Spleen (tissue), 11 donors: Measurements from ENCODE around the gene DSCAML1. TPM values are rescaled to one million over a fixed set of nuclear protein-coding genes. Genes with fewer than 3 reads are reported as not detected.

ENCODE experiments used
- DNase-seq: peaks from one replicate; pipeline ENCODE4 v3.0.0-alpha.2; 2020
- H3K27ac ChIP-seq, 8 donors: fragments of 200-600 bp; sonication (generic) in 7 of 8; 1 replicate in 4 of 8; 2 replicates in 4 of 8; pipeline versions ENCODE4 v1.5.0 to v1.8.0; 2016 to 2021; ENCODE audit warnings: inconsistent platforms in 4 of 8, mild to moderate bottlenecking in 4 of 8, moderate library complexity in 1 of 8
- H3K27me3 ChIP-seq, 7 donors: fragments of 200-600 bp; sonication (generic) in 6 of 7; replicated peaks in 1 of 7; 1 replicate in 4 of 7; 2 replicates in 3 of 7; pipeline versions ENCODE4 v1.5.0 to v1.8.0; 2016 to 2021; ENCODE audit warnings: inconsistent platforms in 3 of 7, mild to moderate bottlenecking in 1 of 7
- H3K36me3 ChIP-seq, 6 donors: fragments of 200-600 bp; sonication (generic) in 5 of 6; 1 replicate in 4 of 6; 2 replicates in 2 of 6; pipeline versions ENCODE4 v1.5.0 to v1.8.0; 2016 to 2021; ENCODE audit warnings: inconsistent platforms in 2 of 6
- H3K4me1 ChIP-seq, 6 donors: fragments of 200-600 bp; sonication (generic) in 5 of 6; 1 replicate in 3 of 6; 2 replicates in 3 of 6; pipeline versions ENCODE4 v1.5.0 to v1.8.0; 2016 to 2021; ENCODE audit warnings: inconsistent platforms in 3 of 6
- H3K4me3 ChIP-seq, 8 donors: fragments of 200-600 bp; sonication (generic) in 7 of 8; 1 replicate in 4 of 8; 2 replicates in 4 of 8; pipeline versions ENCODE4 v1.5.0 to v1.8.0; 2016 to 2021; ENCODE audit warnings: inconsistent platforms in 4 of 8, mild to moderate bottlenecking in 4 of 8, moderate library complexity in 2 of 8
- H3K9me3 ChIP-seq, 8 donors: fragments of 200-600 bp; sonication (generic) in 7 of 8; 1 replicate in 4 of 8; 2 replicates in 4 of 8; pipeline versions ENCODE4 v1.5.0 to v1.8.0; 2016 to 2021; ENCODE audit warnings: inconsistent platforms in 4 of 8
- POLR2A ChIP-seq, 3 donors: fragments of 450-650 bp; IDR thresholded peaks; one replicate each; pipeline ENCODE4 v1.5.1; 2017; ENCODE audit warnings: antibody characterized with exemption in 3 of 3, mild to moderate bottlenecking in 1 of 3
- POLR2AphosphoS5 ChIP-seq, 3 donors: sonication (generic); formaldehyde crosslinking; IDR thresholded peaks; one replicate each; pipeline ENCODE4 v1.5.1; 2017; ENCODE audit warnings: antibody characterized with exemption in 3 of 3
- WGBS, 5 donors: extraction: QIAGEN DNeasy Blood & Tissue Kit in 3 of 5; methylation state at CpG; one replicate each; pipeline versions ENCODE4 v1.1.5 to v1.1.7; 2013 to 2018; 5-methylcytosine and 5-hydroxymethylcytosine counted together
- intact Hi-C: fragments of 100-400 bp; cut with DNase I; formaldehyde crosslinking; loops from one replicate; pipeline ENCODE4 v1.15.0; 2023; ENCODE audit warnings: low total_unique reads
- polyA plus RNA-seq, 3 donors: library from polyadenylated mRNA; stranded (reverse); fragments of 200-250 nt; gene quantifications; one replicate each; pipeline ENCODE4 v1.2.1, GENCODE V29; 2013
- total RNA-seq, 7 donors: library from RNA; depleted of rRNA in 3 of 7; stranded (reverse); fragments of >200 nt in 3 of 7; fragmentation: NEBNext Ultra II Directional in 4 of 7; extraction: Animal tissue kit (Norgen Biotek cat#: 25700) in 4 of 7; gene quantifications; one replicate each; pipeline versions ENCODE4 v1.1.0 to v1.2.1, GENCODE V29; 2016 to 2021
- TF ChIP-seq, protein P1 (sequence below), 11 experiments: fragments of 200-600 bp in 7 of 11; fragments of 450-650 bp in 4 of 11; sonication (generic) in 4 of 11; IDR thresholded peaks in 8 of 11; conservative IDR thresholded peaks in 3 of 11; 1 replicate in 7 of 11; 2 replicates in 4 of 11; pipeline versions ENCODE4 v1.4.0 to v1.8.0; 2016 to 2021; ENCODE audit warnings: antibody characterized with exemption in 11 of 11, inconsistent platforms in 4 of 11, mild to moderate bottlenecking in 1 of 11
- donor health status: healthy with polysubstance abuse.
- donor health status: DM: no; HTN: no; CAD: no; lungs with moderate emphysema.
- donor health status: DM: no; HTN: no; CAD: no.
- donor health status: Bipolar disorder and iron deficiency.
- donor health status: healthy.
- donor health status: DM: no; HTN: no; CAD: no.
- donor health status: DM: yes; HTN: yes; CAD: no.

DSCAML1 gene
- total and polyA plus RNA-seq, 10 donors: 0.07 to 10.7 (median 2.3) TPM

DNA sequence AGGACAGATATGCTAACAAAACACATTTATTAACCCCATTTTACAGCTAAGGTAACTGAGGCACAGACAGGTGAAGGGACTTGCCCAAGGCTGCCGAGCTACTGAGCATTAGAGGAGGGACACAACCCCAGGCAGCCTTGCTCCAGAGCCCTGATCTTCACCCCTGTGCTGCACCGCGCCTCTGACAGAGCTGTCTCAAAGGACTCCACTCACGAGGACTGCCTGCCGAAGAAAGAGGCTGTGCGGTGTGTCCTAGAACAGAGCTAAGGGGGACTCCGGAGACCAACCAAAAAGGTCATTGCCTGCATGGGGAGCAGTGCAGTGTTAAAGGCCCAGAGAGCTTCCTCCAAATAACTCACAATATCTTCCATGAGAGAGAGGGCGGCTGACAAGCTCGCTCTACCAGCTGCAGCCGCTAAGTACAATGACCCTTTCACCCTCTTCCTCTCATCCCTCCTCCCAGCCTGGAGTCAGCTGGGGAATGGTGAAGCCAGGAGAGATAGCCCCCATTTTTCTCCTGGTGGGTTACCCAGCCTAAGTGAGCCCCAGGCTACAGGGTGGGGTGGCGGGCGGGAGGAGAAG, 119.2 kb downstream of the DSCAML1 start:
- intact Hi-C loops: no loop called here
- DNase-seq: no peak
- peaks cover 0 to 4% (median 0%) of the 10 kb centered on the region in 7 donors for H3K27me3 ChIP-seq
- no peak overlapping the region for H3K27ac ChIP-seq
- H3K4me3 ChIP-seq: no peak overlapping the region
- no peaks in the 10 kb centered on the region for H3K9me3 ChIP-seq
- TF ChIP-seq POLR2A (IDR thresholded peaks at IDR 0.05) (no peak), POLR2AphosphoS5 (IDR thresholded peaks at IDR 0.05) (no peak)
- TF ChIP-seq, protein P1, sequence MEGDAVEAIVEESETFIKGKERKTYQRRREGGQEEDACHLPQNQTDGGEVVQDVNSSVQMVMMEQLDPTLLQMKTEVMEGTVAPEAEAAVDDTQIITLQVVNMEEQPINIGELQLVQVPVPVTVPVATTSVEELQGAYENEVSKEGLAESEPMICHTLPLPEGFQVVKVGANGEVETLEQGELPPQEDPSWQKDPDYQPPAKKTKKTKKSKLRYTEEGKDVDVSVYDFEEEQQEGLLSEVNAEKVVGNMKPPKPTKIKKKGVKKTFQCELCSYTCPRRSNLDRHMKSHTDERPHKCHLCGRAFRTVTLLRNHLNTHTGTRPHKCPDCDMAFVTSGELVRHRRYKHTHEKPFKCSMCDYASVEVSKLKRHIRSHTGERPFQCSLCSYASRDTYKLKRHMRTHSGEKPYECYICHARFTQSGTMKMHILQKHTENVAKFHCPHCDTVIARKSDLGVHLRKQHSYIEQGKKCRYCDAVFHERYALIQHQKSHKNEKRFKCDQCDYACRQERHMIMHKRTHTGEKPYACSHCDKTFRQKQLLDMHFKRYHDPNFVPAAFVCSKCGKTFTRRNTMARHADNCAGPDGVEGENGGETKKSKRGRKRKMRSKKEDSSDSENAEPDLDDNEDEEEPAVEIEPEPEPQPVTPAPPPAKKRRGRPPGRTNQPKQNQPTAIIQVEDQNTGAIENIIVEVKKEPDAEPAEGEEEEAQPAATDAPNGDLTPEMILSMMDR (IDR thresholded peaks at IDR 0.05 in 8 of 11, conservative IDR thresholded peaks at IDR 0.05 in 3 of 11): no peak
- H3K36me3 ChIP-seq: no peaks in the 10 kb centered on the region
- H3K4me1 ChIP-seq: peaks cover 0 to 3% (median 0%) of the 10 kb centered on the region in 6 donors
- WGBS, 5 donors: 58 to 84% (median 77%) methylated on average over 12 of the region's 12 CpGs

DNA sequence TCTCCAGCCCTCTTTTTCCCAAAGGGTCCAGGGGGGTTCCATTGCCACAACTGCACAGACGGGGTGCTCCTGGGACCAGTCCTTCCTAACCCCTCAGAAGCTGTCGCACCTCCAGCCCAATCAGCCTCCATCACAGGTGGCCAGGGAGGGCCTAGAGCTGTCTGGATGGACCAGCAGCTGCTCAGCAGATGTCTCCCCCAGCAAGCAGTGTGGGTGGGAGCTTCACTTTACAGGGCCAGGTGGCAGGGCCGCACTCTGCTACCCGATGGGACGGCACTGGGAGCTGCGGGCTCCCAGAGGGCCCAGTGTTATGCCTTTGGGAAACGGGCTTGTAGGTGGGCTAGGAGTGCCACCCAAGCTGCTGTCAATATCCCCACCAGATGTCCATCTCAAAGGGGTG, 120.5 kb downstream of the DSCAML1 start:
- no peaks in the 10 kb centered on the region for H3K36me3 ChIP-seq
- no peaks in the 10 kb centered on the region for H3K9me3 ChIP-seq
- 90 to 100% (median 93%) methylated on average over 2 to 7 of the region's 7 CpGs for WGBS, 5 donors
- peaks cover 0 to 4% (median 0%) of the 10 kb centered on the region in 7 donors for H3K27me3 ChIP-seq
- no peak for TF ChIP-seq POLR2AphosphoS5 (IDR thresholded peaks at IDR 0.05)
- TF ChIP-seq, protein P1 (IDR thresholded peaks at IDR 0.05 in 8 of 11, conservative IDR thresholded peaks at IDR 0.05 in 3 of 11): no peak
- no peak for TF ChIP-seq POLR2A (IDR thresholded peaks at IDR 0.05)
- H3K4me1 ChIP-seq: peaks cover 0 to 3% (median 0%) of the 10 kb centered on the region in 6 donors
- H3K4me3 ChIP-seq: no peak overlapping the region
- no peak overlapping the region for H3K27ac ChIP-seq
- intact Hi-C loops: no loop called here
- no peak for DNase-seq

DNA sequence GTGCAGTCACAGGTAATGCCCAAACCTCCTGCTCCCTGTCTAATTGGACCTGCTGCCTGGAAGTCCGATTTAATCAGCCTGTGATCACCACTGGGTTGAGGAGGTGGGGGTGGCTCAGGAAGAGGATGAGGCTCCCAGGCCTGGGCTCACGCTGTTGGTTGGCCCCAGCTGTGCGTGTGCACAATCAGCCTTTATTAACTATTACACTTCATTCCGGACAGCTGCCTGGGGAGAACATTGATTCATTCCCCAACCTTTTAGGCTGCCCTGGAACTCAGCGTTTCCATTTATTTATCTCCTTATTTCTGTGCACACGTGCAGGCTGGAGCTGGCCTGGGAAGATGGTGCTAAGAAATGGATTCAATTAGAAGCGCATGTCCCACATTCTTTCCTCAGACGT, 123.4 kb downstream of the DSCAML1 start:
- Histone ChIP-seq H3K36me3 (no peaks in the 10 kb centered on the region), H3K4me3 (no peak overlapping the region), H3K9me3 (no peaks in the 10 kb centered on the region), H3K4me1 (peaks cover 0 to 3% (median 0%) of the 10 kb centered on the region in 6 donors), H3K27me3 (peaks cover 0 to 4% (median 0%) of the 10 kb centered on the region in 7 donors), H3K27ac (no peak overlapping the region)
- DNase-seq: no peak
- intact Hi-C loops: no loop called here
- WGBS, 5 donors: 82 to 94% (median 88%) methylated on average over 8 of the region's 8 CpGs
- TF ChIP-seq, protein P1 (IDR thresholded peaks at IDR 0.05 in 8 of 11, conservative IDR thresholded peaks at IDR 0.05 in 3 of 11): no peak
- TF ChIP-seq POLR2AphosphoS5 (IDR thresholded peaks at IDR 0.05): no peak
- TF ChIP-seq POLR2A (IDR thresholded peaks at IDR 0.05): no peak

DNA sequence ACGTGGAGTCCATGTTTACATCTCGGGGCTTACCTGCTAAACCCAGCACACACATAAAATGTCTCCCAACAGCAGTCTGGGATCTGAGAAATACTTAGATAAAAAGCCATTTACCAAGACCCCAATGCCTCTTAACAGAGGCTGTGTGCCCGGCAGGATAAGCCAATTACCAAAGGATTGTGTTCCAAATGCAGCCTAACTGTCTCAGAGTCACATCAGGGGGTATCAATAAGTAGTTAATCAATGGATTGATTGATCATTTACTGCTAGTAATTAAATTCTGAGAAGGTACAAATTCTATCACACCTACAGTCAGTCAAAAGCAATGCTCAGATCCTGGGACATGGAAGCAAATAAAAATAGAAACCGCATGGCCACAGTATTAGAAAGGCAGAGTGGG, 125.6 kb downstream of the DSCAML1 start:
- Histone ChIP-seq H3K36me3 (no peaks in the 10 kb centered on the region), H3K4me1 (no peaks in the 10 kb centered on the region), H3K9me3 (no peaks in the 10 kb centered on the region), H3K27ac (no peak overlapping the region), H3K4me3 (no peak overlapping the region), H3K27me3 (peaks cover 0 to 4% (median 0%) of the 10 kb centered on the region in 7 donors)
- no peak for TF ChIP-seq POLR2AphosphoS5 (IDR thresholded peaks at IDR 0.05)
- TF ChIP-seq, protein P1 (IDR thresholded peaks at IDR 0.05 in 8 of 11, conservative IDR thresholded peaks at IDR 0.05 in 3 of 11): no peak
- TF ChIP-seq POLR2A (IDR thresholded peaks at IDR 0.05): no peak
- no peak for DNase-seq
- intact Hi-C loops: no loop called here
- 82 to 93% (median 85%) methylated on average over 4 of the region's 4 CpGs for WGBS, 5 donors
